IMR-90 (cell line): ENCODE measurements around the gene B4GALNT2. TPM values are rescaled to one million over a fixed set of nuclear protein-coding genes. Genes with fewer than 3 reads are reported as not detected.

Source experiments
- ATAC-seq: fragments of 200-7000 bp; cut with Tn5 transposase; 2 replicates; pipeline ENCODE4 v1.9.1; 2020; ENCODE audit warnings: low read depth, mild to moderate bottlenecking, moderate library complexity
- BruUV-seq: library from RNA; stranded (reverse); fragments of 400-500 nt; replicated peaks from 2 replicates; lab custom pipeline; 2021; lab: Mats Ljungman, UMichigan
- CTCF ChIA-PET: fragments of 300-600 bp; formaldehyde crosslinking; extraction: SDS; loops from one replicate; lab custom pipeline; 2021; ENCODE audit warnings: antibody characterized with exemption; lab: Yijun Ruan, JAX
- POLR2A ChIA-PET: fragments of 300-600 bp; sonication (Branson Sonifier 250); formaldehyde crosslinking; loops from one replicate; lab custom pipeline; 2022; ENCODE audit warnings: antibody characterized with exemption; ENCODE audit not compliant: unreplicated experiment; lab: Charles Lee
- DNase-seq: peaks from one replicate; pipeline ENCODE4 v3.0.0; 2013
- H2AFZ ChIP-seq: replicated peaks from 2 replicates; pipeline ENCODE3; 2013; ENCODE audit warnings: low read length, mild to moderate bottlenecking; ENCODE audit not compliant: poor library complexity
- H2AK5ac ChIP-seq: 2 replicates; pipeline ENCODE4 v1.6.1; 2013; ENCODE audit warnings: low read depth, low read length, inconsistent platforms
- H2AK9ac ChIP-seq: replicated peaks from 2 replicates; pipeline ENCODE3; 2013; ENCODE audit warnings: mild to moderate bottlenecking, low read depth, low read length, moderate library complexity; ENCODE audit not compliant: poor library complexity
- H2BK120ac ChIP-seq: 2 replicates; pipeline ENCODE4 v1.6.1; 2013; ENCODE audit warnings: low read depth, low read length, inconsistent platforms
- H2BK15ac ChIP-seq: 3 replicates; pipeline ENCODE4 v1.6.1; 2013; ENCODE audit warnings: low read depth, low read length, inconsistent platforms
- H2BK20ac ChIP-seq: 2 replicates; pipeline ENCODE4 v1.6.1; 2013; ENCODE audit warnings: low read depth, mild to moderate bottlenecking, inconsistent platforms, low read length, moderate library complexity
- H2BK5ac ChIP-seq: 2 replicates; pipeline ENCODE4 v1.6.1; 2013; ENCODE audit warnings: mild to moderate bottlenecking, low read depth, low read length, inconsistent platforms; ENCODE audit not compliant: poor library complexity, severe bottlenecking
- H3K14ac ChIP-seq: replicated peaks from 2 replicates; pipeline ENCODE4 v1.6.1; 2013; ENCODE audit warnings: low read depth, low read length, inconsistent platforms
- H3K18ac ChIP-seq: 2 replicates; pipeline ENCODE4 v1.6.1; 2013; ENCODE audit warnings: low read depth, low read length, control low read depth
- H3K23ac ChIP-seq: 2 replicates; pipeline ENCODE4 v1.6.1; 2013; ENCODE audit warnings: low read depth, low read length, inconsistent platforms
- H3K27ac ChIP-seq: 2 replicates; pipeline ENCODE4 v1.5.1; 2013; ENCODE audit warnings: mild to moderate bottlenecking, control low read depth, low read length; ENCODE audit not compliant: insufficient read depth
- H3K27me3 ChIP-seq: 2 replicates; pipeline ENCODE4 v1.6.1; 2013; ENCODE audit warnings: low read length; ENCODE audit not compliant: control insufficient read depth, insufficient read depth
- H3K36me3 ChIP-seq: 2 replicates; pipeline ENCODE4 v1.6.1; 2013; ENCODE audit warnings: low read length, mixed read lengths; ENCODE audit not compliant: control insufficient read depth, insufficient read depth
- H3K4ac ChIP-seq: 2 replicates; pipeline ENCODE4 v1.6.1; 2013; ENCODE audit warnings: low read depth, low read length, inconsistent platforms
- H3K4me1 ChIP-seq: 2 replicates; pipeline ENCODE4 v1.6.1; 2013; ENCODE audit warnings: low read length, mixed read lengths; ENCODE audit not compliant: control insufficient read depth, insufficient read depth
- H3K4me2 ChIP-seq: 2 replicates; pipeline ENCODE4 v1.6.1; 2013; ENCODE audit warnings: low read depth, mild to moderate bottlenecking, control low read depth, low read length, moderate library complexity
- H3K4me3 ChIP-seq: 2 replicates; pipeline ENCODE4 v1.5.1; 2013; ENCODE audit warnings: low read depth, mild to moderate bottlenecking, control low read depth, low read length, moderate library complexity; ENCODE audit not compliant: insufficient read depth
- H3K56ac ChIP-seq: 2 replicates; pipeline ENCODE4 v1.6.1; 2013; ENCODE audit warnings: low read length, inconsistent platforms; ENCODE audit not compliant: insufficient read depth; ENCODE audit errors: extremely low read depth
- H3K79me1 ChIP-seq, 2 experiments: 2 replicates each; pipeline ENCODE4 v1.6.1; 2013; ENCODE audit warnings: low read length in 2 of 2, inconsistent platforms in 1 of 2, low read depth in 1 of 2
- H3K9ac ChIP-seq: 2 replicates; pipeline ENCODE4 v1.6.1; 2013; ENCODE audit warnings: low read depth, low read length, control low read depth
- H3K9me1 ChIP-seq: 2 replicates; pipeline ENCODE4 v1.6.1; 2013; ENCODE audit warnings: low read length, inconsistent platforms; ENCODE audit not compliant: insufficient read depth
- H3K9me3 ChIP-seq: 2 replicates; pipeline ENCODE4 v1.6.1; 2013; ENCODE audit warnings: low read length; ENCODE audit not compliant: control insufficient read depth, insufficient read depth
- H4K20me1 ChIP-seq: 2 replicates; pipeline ENCODE4 v1.6.1; 2013; ENCODE audit warnings: low read length, inconsistent platforms; ENCODE audit not compliant: insufficient read depth
- H4K5ac ChIP-seq: 2 replicates; pipeline ENCODE4 v1.6.1; 2013; ENCODE audit warnings: mild to moderate bottlenecking, low read depth, low read length, control low read depth
- H4K8ac ChIP-seq, 2 experiments: 2 replicates each; pipeline ENCODE4 v1.6.1; 2013; ENCODE audit warnings: low read depth in 2 of 2, low read length in 2 of 2, control low read depth in 1 of 2, inconsistent platforms in 1 of 2
- H4K91ac ChIP-seq: 2 replicates; pipeline ENCODE4 v1.6.1; 2013; ENCODE audit warnings: low read depth, low read length, inconsistent platforms; ENCODE audit not compliant: insufficient read depth
- BHLHE40 ChIP-seq: fragments of 150-350 bp; IDR thresholded peaks from 2 replicates; pipeline ENCODE4 v1.6.1; 2016; ENCODE audit warnings: mild to moderate bottlenecking, low read depth, low read length
- CEBPB ChIP-seq: IDR thresholded peaks from 2 replicates; pipeline ENCODE4 v1.6.1; 2012; ENCODE audit warnings: low read depth, low read length, improper control_type of control experiment
- CHD1 ChIP-seq: IDR thresholded peaks from 2 replicates; pipeline ENCODE4 v1.6.1; 2012; ENCODE audit warnings: low read depth, low read length, improper control_type of control experiment
- FOS ChIP-seq: fragments of 150-350 bp; IDR thresholded peaks from 2 replicates; pipeline ENCODE4 v1.6.1; 2016; ENCODE audit warnings: low read depth, low read length
- MAFK ChIP-seq: IDR thresholded peaks from 2 replicates; pipeline ENCODE4 v1.6.1; 2012; ENCODE audit warnings: low read depth, low read length, improper control_type of control experiment
- MAZ ChIP-seq: IDR thresholded peaks from 2 replicates; pipeline ENCODE4 v1.6.1; 2012; ENCODE audit warnings: low read depth, mild to moderate bottlenecking, low read length, improper control_type of control experiment, moderate library complexity, borderline replicate concordance
- MXI1 ChIP-seq: IDR thresholded peaks from 2 replicates; pipeline ENCODE4 v1.6.1; 2012; ENCODE audit warnings: low read depth, mild to moderate bottlenecking, low read length, moderate library complexity, borderline replicate concordance
- NFE2L2 ChIP-seq: fragments of 150-350 bp; IDR thresholded peaks from 2 replicates; pipeline ENCODE4 v1.6.1; 2016; ENCODE audit warnings: low read depth, mild to moderate bottlenecking, low read length
- POLR2A ChIP-seq: IDR thresholded peaks from 2 replicates; pipeline ENCODE4 v1.6.1; 2012; ENCODE audit warnings: mild to moderate bottlenecking, low read depth, low read length
- RAD21 ChIP-seq: IDR thresholded peaks from 2 replicates; pipeline ENCODE4 v1.6.1; 2012; ENCODE audit warnings: low read length, improper control_type of control experiment
- RCOR1 ChIP-seq: IDR thresholded peaks from 2 replicates; pipeline ENCODE4 v1.6.1; 2012; ENCODE audit warnings: mild to moderate bottlenecking, low read length, improper control_type of control experiment; ENCODE audit not compliant: insufficient replicate concordance
- RFX5 ChIP-seq: IDR thresholded peaks from 2 replicates; pipeline ENCODE4 v1.8.0; 2012; ENCODE audit warnings: low read depth, mild to moderate bottlenecking, low read length, moderate library complexity
- WGBS, 2 experiments: methylation state at CpG; one replicate each; pipeline versions ENCODE4 v1.1.5 to v1.1.7; 2013; ENCODE audit warnings: missing lambda C conversion rate in 2 of 2; ENCODE audit not compliant: insufficient read length in 1 of 2; ENCODE audit errors: extremely low coverage in 2 of 2; 5-methylcytosine and 5-hydroxymethylcytosine counted together
- dilution Hi-C: fragments of 300-500 bp; cut with HindIII; formaldehyde crosslinking; loops from one replicate; pipeline ENCODE4 v1.14.3; 2018; ENCODE audit warnings: low sequenced_read_pairs; ENCODE audit not compliant: unreplicated experiment
- in situ Hi-C: fragments of 300-500 bp; cut with MboI; formaldehyde crosslinking; loops from 3 replicates; pipeline ENCODE4 v1.14.3; 2019; ENCODE audit warnings: low sequenced_read_pairs, inconsistent platforms, mixed read lengths
- intact Hi-C: fragments of 100-400 bp; cut with micrococcal nuclease; formaldehyde crosslinking; loops from 2 replicates; pipeline ENCODE4 v1.10.0; 2022
- polyA plus RNA-seq, 3 experiments: library from polyadenylated mRNA; depleted of rRNA; stranded (reverse); fragments of >200 nt; gene quantifications; 2 replicates each; pipeline ENCODE4 v1.2.3, GENCODE V29; 2012; ENCODE audit warnings: low replicate concordance in 1 of 3
- total RNA-seq: library from RNA; depleted of rRNA; stranded (reverse); fragments of >200 nt; gene quantifications from 2 replicates; pipeline ENCODE4 v1.2.3, GENCODE V29; 2012
- TF ChIP-seq, protein P1 (sequence below): fragments of 150-350 bp; IDR thresholded peaks from 2 replicates; pipeline ENCODE4 v1.6.1; 2016; ENCODE audit warnings: low read depth, mild to moderate bottlenecking, low read length, moderate library complexity, borderline replicate concordance
- TF ChIP-seq, protein P2 (sequence below): fragments of 150-350 bp; IDR thresholded peaks from 2 replicates; pipeline ENCODE4 v1.6.1; 2017; ENCODE audit warnings: mild to moderate bottlenecking, antibody characterized with exemption, low read length, low read depth

The B4GALNT2 gene
- total and polyA plus RNA-seq, 2 of the 4 experiments (the other 2 are of a cell fraction): not detected

GRCh38 chr17:49187301-49187700 lies 54.7 kb downstream of the B4GALNT2 start:
- no TSS peak for BruUV-seq
- no peaks in the 10 kb centered on the region for H4K20me1 ChIP-seq
- TF ChIP-seq RCOR1 (no peak), CHD1 (no peak), FOS (no peak), MAFK (no peak), RFX5 (no peak), POLR2A (no peak), RAD21 (no peak), MXI1 (no peak), BHLHE40 (no peak), CEBPB (no peak), NFE2L2 (no peak), MAZ (no peak)
- TF ChIP-seq, protein P1, sequence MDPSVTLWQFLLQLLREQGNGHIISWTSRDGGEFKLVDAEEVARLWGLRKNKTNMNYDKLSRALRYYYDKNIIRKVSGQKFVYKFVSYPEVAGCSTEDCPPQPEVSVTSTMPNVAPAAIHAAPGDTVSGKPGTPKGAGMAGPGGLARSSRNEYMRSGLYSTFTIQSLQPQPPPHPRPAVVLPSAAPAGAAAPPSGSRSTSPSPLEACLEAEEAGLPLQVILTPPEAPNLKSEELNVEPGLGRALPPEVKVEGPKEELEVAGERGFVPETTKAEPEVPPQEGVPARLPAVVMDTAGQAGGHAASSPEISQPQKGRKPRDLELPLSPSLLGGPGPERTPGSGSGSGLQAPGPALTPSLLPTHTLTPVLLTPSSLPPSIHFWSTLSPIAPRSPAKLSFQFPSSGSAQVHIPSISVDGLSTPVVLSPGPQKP: no peak
- TF ChIP-seq, protein P2, sequence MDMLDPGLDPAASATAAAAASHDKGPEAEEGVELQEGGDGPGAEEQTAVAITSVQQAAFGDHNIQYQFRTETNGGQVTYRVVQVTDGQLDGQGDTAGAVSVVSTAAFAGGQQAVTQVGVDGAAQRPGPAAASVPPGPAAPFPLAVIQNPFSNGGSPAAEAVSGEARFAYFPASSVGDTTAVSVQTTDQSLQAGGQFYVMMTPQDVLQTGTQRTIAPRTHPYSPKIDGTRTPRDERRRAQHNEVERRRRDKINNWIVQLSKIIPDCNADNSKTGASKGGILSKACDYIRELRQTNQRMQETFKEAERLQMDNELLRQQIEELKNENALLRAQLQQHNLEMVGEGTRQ: no peak
- no peak overlapping the region for H2AK5ac ChIP-seq
- H3K18ac ChIP-seq: no peak overlapping the region
- ATAC-seq (peak; percentile 6; the same call in 1 of the 2 replicates), DNase-seq (peak; percentile 37)
- dilution Hi-C loops: no loop called here
- no peak overlapping the region for H2BK5ac ChIP-seq
- no peak overlapping the region for H3K27ac ChIP-seq
- H3K9me3 ChIP-seq: peaks cover 17% of the 10 kb centered on the region
- H3K9ac ChIP-seq: no peak overlapping the region
- no CpG with 5 or more reads among the region's 3 CpGs for WGBS, 2 experiments
- no peak overlapping the region for H4K91ac ChIP-seq
- no peak overlapping the region for H3K4me2 ChIP-seq
- no peak overlapping the region for H3K4ac ChIP-seq
- intact Hi-C loops: loop anchor here (10.0 kb wide), 1 partner anchor 122 kb away; no protein-coding TSS in a partner anchor
- H3K27me3 ChIP-seq: peaks cover 2% of the 10 kb centered on the region; the same call in 1 of the 2 replicates
- H2BK15ac ChIP-seq: no peak overlapping the region
- ChIA-PET POLR2A (no interaction called here), CTCF (no interaction called here)
- H2BK120ac ChIP-seq: no peak overlapping the region
- in situ Hi-C loops: no loop called here
- no peaks in the 10 kb centered on the region for H3K4me1 ChIP-seq
- H4K8ac ChIP-seq: no peak overlapping the region
- H2AK9ac ChIP-seq: no peak overlapping the region
- no peaks in the 10 kb centered on the region for H3K36me3 ChIP-seq
- H3K79me1 ChIP-seq: no peaks in the 10 kb centered on the region
- H3K56ac ChIP-seq: no peak overlapping the region
- H2BK20ac ChIP-seq: no peak overlapping the region
- peaks cover 4% of the 10 kb centered on the region; the same call in 1 of the 2 replicates for H3K9me1 ChIP-seq
- no peak overlapping the region for H3K23ac ChIP-seq
- no peak overlapping the region for H2AFZ ChIP-seq
- no peak overlapping the region for H3K14ac ChIP-seq
- H4K5ac ChIP-seq: no peak overlapping the region
- no peak overlapping the region for H3K4me3 ChIP-seq
